PFSK-1 (cell line): ENCODE results near the gene RAB40AL.

Experiments used
- FOXP2 ChIP-seq: optimal IDR thresholded peaks from 2 replicates; pipeline ENCODE3; 2011; ENCODE audit warnings: borderline replicate concordance, control low read depth, inconsistent platforms; ENCODE audit not compliant: insufficient read depth; ENCODE audit errors: extremely low read length, extremely low read depth
- POLR2AphosphoS5 ChIP-seq: IDR thresholded peaks from 2 replicates; pipeline ENCODE4 v1.6.1; 2012; ENCODE audit warnings: low read depth, mild to moderate bottlenecking, control low read depth, low read length, moderate library complexity
- REST ChIP-seq, 2 experiments: IDR thresholded peaks; 2 replicates each; pipeline versions ENCODE4 v1.6.1 to v1.8.0; 2011 to 2012; ENCODE audit warnings: low read depth in 2 of 2, low read length in 2 of 2, control low read depth in 1 of 2, inconsistent platforms in 1 of 2, mild to moderate bottlenecking in 1 of 2, moderate library complexity in 1 of 2; ENCODE audit not compliant: insufficient read depth in 1 of 2
- SIN3A ChIP-seq: IDR thresholded peaks from 2 replicates; pipeline ENCODE4 v1.6.1; 2012; ENCODE audit warnings: mild to moderate bottlenecking, low read length, moderate library complexity, borderline replicate concordance; ENCODE audit not compliant: insufficient read depth
- TAF1 ChIP-seq: IDR thresholded peaks from 2 replicates; pipeline ENCODE4 v1.6.1; 2012; ENCODE audit warnings: low read length, control low read depth, borderline replicate concordance; ENCODE audit not compliant: insufficient read depth

GRCh38 chrX:102959471-102959870 is 22.4 kb downstream of the RAB40AL start:
- TF ChIP-seq TAF1, result no peak
- TF ChIP-seq POLR2AphosphoS5, result no peak
- no peak for TF ChIP-seq SIN3A
- TF ChIP-seq REST (IDR thresholded peaks at IDR 0.05; ENCODE audit: insufficient read depth in 1 of 2, low read depth in 2 of 2, low read length in 2 of 2), result no peak
- TF ChIP-seq FOXP2, result no peak
